ENCODE measurements around the gene FOSL1.

- TF ChIP-seq CTCF (conservative IDR thresholded peaks at IDR 0.05; ENCODE audit: low read length) (no peak), EZH2phosphoT487 (IDR thresholded peaks at IDR 0.05; ENCODE audit: borderline replicate concordance, low read depth, low read length) (no peak)
Measured at GRCh38 chr11:65883786-65884715, 16.1 kb downstream of the FOSL1 start.

Measured in OCI-LY7 (cell line).